ENCODE results near the gene RAB26. TPM values are rescaled to one million over a fixed set of nuclear protein-coding genes. Genes with fewer than 3 reads are reported as not detected.
"Not testable (repeated sequence)": the region's sequence is repeated elsewhere in the genome, so short reads cannot be mapped to it uniquely, and the experiment has no call there.

The RAB26 gene
- total RNA-seq, 1 donor from 2014 or later: not detected

GRCh38 chr16:2203119-2203688 is 54.8 kb downstream of the RAB26 start:
- Histone ChIP-seq H3K4me1 (ENCODE audit: control insufficient read depth in 3 of 3, insufficient read depth in 3 of 3, low read length in 3 of 3) (peaks cover 19 to 28% (median 25%) of the 10 kb centered on the region in 3 donors), H3K36me3 (ENCODE audit: control insufficient read depth in 3 of 3, insufficient read depth in 3 of 3, low read length in 3 of 3) (peaks cover 14 to 17% (median 15%) of the 10 kb centered on the region in 3 donors)
- H3K9ac ChIP-seq (ENCODE audit: low read depth in 1 of 3, low read length in 3 of 3); H3K27ac ChIP-seq (ENCODE audit: low read depth, low read length); H3K9me3 ChIP-seq (ENCODE audit: control insufficient read depth in 3 of 3, low read length in 3 of 3); H3K4me3 ChIP-seq (ENCODE audit: low read length in 3 of 3); H3K27me3 ChIP-seq (ENCODE audit: control insufficient read depth in 3 of 3, insufficient read depth in 3 of 3, low read length in 3 of 3): not testable (repeated sequence)

Small RNA genes lying within 50 kb of the gene (small RNA-seq; reads per million reads assigned to genes)
- not detected for gene MIR3180-5
- gene MIR4516: not detected
- not detected for gene RF00019
- gene SNORD60: not detected

Other genes starting within 250 kb of the RAB26 start
- gene HS3ST6, start 230.2 kb upstream of the RAB26 start, total RNA-seq: not detected
- gene MSRB1, start 205.4 kb upstream of the RAB26 start, total RNA-seq: 13.6 TPM
- 84.5 TPM for gene RPL3L, start 193.9 kb upstream of the RAB26 start, total RNA-seq
- gene NDUFB10, start 189.1 kb upstream of the RAB26 start, total RNA-seq: 130 TPM
- 3,178 TPM for gene RPS2, start 183.8 kb upstream of the RAB26 start, total RNA-seq
- not detected for gene RNF151, start 181.8 kb upstream of the RAB26 start, total RNA-seq
- gene TBL3, start 176.6 kb upstream of the RAB26 start, total RNA-seq: 18.8 TPM
- gene NOXO1, start 167.2 kb upstream of the RAB26 start, total RNA-seq: 1.6 TPM
- 4.7 TPM for gene GFER, start 164.4 kb upstream of the RAB26 start, total RNA-seq
- gene SYNGR3, start 158.7 kb upstream of the RAB26 start, total RNA-seq: 0.52 TPM
- gene ZNF598, start 138.8 kb upstream of the RAB26 start, total RNA-seq: 4.7 TPM
- not detected for gene NPW, start 128.8 kb upstream of the RAB26 start, total RNA-seq
- 15.1 TPM for gene NHERF2, start 121.7 kb upstream of the RAB26 start, total RNA-seq
- 13.6 TPM for gene NTHL1, start 100.8 kb upstream of the RAB26 start, total RNA-seq
- gene TSC2, start 100.6 kb upstream of the RAB26 start, total RNA-seq: 49.6 TPM
- 88.7 TPM for gene PKD1, start 12.7 kb upstream of the RAB26 start, total RNA-seq
- gene TRAF7, start 7.2 kb downstream of the RAB26 start, total RNA-seq: 24.0 TPM
- gene CASKIN1, start 48.0 kb downstream of the RAB26 start, total RNA-seq: 0.52 TPM
- gene MLST8, start 56.8 kb downstream of the RAB26 start, total RNA-seq: 7.8 TPM
- 2.1 TPM for gene BRICD5, start 62.2 kb downstream of the RAB26 start, total RNA-seq
- gene PGP, start 66.2 kb downstream of the RAB26 start, total RNA-seq: 9.9 TPM
- 12.5 TPM for gene E4F1, start 75.0 kb downstream of the RAB26 start, total RNA-seq
- gene DNASE1L2, start 87.8 kb downstream of the RAB26 start, total RNA-seq: 0.52 TPM
- 42.3 TPM for gene ECI1, start 103.0 kb downstream of the RAB26 start, total RNA-seq
- gene RNPS1, start 119.5 kb downstream of the RAB26 start, total RNA-seq: 42.3 TPM
- gene ABCA3, start 192.1 kb downstream of the RAB26 start, total RNA-seq: 8.4 TPM

Measured in skeletal muscle tissue (tissue), 5 donors.